ENCODE measurements around the gene NUP37. TPM values are rescaled to one million over a fixed set of nuclear protein-coding genes. Genes with fewer than 3 reads are reported as not detected.

Gene NUP37
- total and polyA plus RNA-seq, 11 donors = 7.6 to 26.2 (median 16.1) TPM

GRCh38 chr12:102023343-102023930, 96.5 kb downstream of the NUP37 start:
- Histone ChIP-seq H3K27me3 (no peaks in the 10 kb centered on the region), H3K9me3 (no peaks in the 10 kb centered on the region), H3K4me3 (no peak overlapping the region), H3K4me1 (peaks cover 0 to 3% (median 0%) of the 10 kb centered on the region in 12 donors), H3K36me3 (peaks cover 0 to 70% (median 24%) of the 10 kb centered on the region in 9 donors), H3K27ac (peak overlapping the region in 1 of 12 donors; percentile 68)
- TF ChIP-seq, protein P1, sequence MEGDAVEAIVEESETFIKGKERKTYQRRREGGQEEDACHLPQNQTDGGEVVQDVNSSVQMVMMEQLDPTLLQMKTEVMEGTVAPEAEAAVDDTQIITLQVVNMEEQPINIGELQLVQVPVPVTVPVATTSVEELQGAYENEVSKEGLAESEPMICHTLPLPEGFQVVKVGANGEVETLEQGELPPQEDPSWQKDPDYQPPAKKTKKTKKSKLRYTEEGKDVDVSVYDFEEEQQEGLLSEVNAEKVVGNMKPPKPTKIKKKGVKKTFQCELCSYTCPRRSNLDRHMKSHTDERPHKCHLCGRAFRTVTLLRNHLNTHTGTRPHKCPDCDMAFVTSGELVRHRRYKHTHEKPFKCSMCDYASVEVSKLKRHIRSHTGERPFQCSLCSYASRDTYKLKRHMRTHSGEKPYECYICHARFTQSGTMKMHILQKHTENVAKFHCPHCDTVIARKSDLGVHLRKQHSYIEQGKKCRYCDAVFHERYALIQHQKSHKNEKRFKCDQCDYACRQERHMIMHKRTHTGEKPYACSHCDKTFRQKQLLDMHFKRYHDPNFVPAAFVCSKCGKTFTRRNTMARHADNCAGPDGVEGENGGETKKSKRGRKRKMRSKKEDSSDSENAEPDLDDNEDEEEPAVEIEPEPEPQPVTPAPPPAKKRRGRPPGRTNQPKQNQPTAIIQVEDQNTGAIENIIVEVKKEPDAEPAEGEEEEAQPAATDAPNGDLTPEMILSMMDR (IDR thresholded peaks at IDR 0.05) = no peak
- TF ChIP-seq POLR2A (IDR thresholded peaks at IDR 0.05) = no peak
- intact Hi-C loops (cut with DNase I) = no loop called here
- DNase-seq (no peak), ATAC-seq (no peak)
- WGBS, 4 donors = 89 to 95% (median 92%) methylated on average over 3 of the region's 3 CpGs

Other genes starting within 250 kb of the NUP37 start
- gene DRAM1, start 242.5 kb downstream of the NUP37 start, total RNA-seq = 10 to 100 TPM in 2 of 9 donors, 1 to 10 TPM in 7; 3.7 to 40.7 (median 4.3) TPM
- 1 to 10 TPM; 2.9 to 3.9 TPM for gene DRAM1, start 242.5 kb downstream of the NUP37 start, polyA plus RNA-seq
- 10 to 100 TPM; 34.8 to 65.5 (median 40.9) TPM for gene WASHC3, start 58.1 kb downstream of the NUP37 start, total RNA-seq
- 10 to 100 TPM; 49.2 to 58.1 TPM for gene WASHC3, start 58.1 kb downstream of the NUP37 start, polyA plus RNA-seq
- 1 to 10 TPM in 2 of 9 donors, under 1 TPM in 6, not detected in 1; 0.25 to 2.3 (median 0.49) TPM for gene PARPBP, start 69 bp upstream of the NUP37 start, total RNA-seq
- under 1 TPM; 0.19 to 0.54 TPM for gene PARPBP, start 69 bp upstream of the NUP37 start, polyA plus RNA-seq
- gene PMCH, start 77.7 kb upstream of the NUP37 start, total RNA-seq = not detected
- gene PMCH, start 77.7 kb upstream of the NUP37 start, polyA plus RNA-seq = not detected